PC-3 (cell line): ENCODE measurements around the gene CLEC1B.

ENCODE experiments used
- EZH2phosphoT487 ChIP-seq: fragments of 300-600 bp; sonication (generic); IDR thresholded peaks from 2 replicates; pipeline ENCODE4 v1.6.1; 2018; ENCODE audit warnings: mild to moderate bottlenecking, antibody characterized with exemption, low read length, borderline replicate concordance
- TF ChIP-seq, protein P1 (sequence below): fragments of 300-600 bp; sonication (generic); conservative IDR thresholded peaks from 2 replicates; pipeline ENCODE4 v1.5.1; 2017; ENCODE audit warnings: antibody characterized with exemption, low read depth, mild to moderate bottlenecking, low read length

DNA sequence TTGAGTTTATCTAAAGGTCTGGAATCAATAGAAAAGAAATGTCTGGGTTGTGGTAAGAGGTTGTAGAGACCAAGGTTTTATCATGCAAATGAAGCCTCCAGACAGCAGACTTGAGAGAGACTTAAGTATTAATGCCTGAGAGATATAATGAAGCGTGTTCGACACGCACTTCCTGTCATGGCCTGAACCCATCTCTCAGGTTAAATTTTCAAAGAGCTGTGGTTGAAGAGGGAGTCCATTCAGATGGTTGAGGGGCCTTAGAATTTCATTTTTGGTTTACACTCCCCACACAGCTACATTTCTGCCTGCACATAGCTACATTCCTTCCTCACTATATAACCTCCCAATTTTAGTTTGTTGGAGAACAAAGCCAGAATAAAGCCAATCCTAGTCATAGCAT lies 37.8 kb downstream of the CLEC1B start:
- TF ChIP-seq, protein P1, sequence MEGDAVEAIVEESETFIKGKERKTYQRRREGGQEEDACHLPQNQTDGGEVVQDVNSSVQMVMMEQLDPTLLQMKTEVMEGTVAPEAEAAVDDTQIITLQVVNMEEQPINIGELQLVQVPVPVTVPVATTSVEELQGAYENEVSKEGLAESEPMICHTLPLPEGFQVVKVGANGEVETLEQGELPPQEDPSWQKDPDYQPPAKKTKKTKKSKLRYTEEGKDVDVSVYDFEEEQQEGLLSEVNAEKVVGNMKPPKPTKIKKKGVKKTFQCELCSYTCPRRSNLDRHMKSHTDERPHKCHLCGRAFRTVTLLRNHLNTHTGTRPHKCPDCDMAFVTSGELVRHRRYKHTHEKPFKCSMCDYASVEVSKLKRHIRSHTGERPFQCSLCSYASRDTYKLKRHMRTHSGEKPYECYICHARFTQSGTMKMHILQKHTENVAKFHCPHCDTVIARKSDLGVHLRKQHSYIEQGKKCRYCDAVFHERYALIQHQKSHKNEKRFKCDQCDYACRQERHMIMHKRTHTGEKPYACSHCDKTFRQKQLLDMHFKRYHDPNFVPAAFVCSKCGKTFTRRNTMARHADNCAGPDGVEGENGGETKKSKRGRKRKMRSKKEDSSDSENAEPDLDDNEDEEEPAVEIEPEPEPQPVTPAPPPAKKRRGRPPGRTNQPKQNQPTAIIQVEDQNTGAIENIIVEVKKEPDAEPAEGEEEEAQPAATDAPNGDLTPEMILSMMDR = no peak
- no peak for TF ChIP-seq EZH2phosphoT487
